ENCODE measurements around the gene P2RX4. TPM values are rescaled to one million over a fixed set of nuclear protein-coding genes. Genes with fewer than 3 reads are reported as not detected.
"Not testable (repeated sequence)": the region's sequence is repeated elsewhere in the genome, so short reads cannot be mapped to it uniquely, and the experiment has no call there.

Gene P2RX4
- total RNA-seq, 2 experiments from 2014 or later = 14.2 to 18.0 TPM

- no peaks in the 10 kb centered on the region for H3K27me3 Mint-ChIP-seq (ENCODE audit: low read depth)
- intact Hi-C loops (cut with micrococcal nuclease) = no loop called here
- DNase-seq = no peak
- H3K36me3 Mint-ChIP-seq (ENCODE audit: low read depth) = peaks cover 21% of the 10 kb centered on the region
- no peak overlapping the region for H3K4me3 Mint-ChIP-seq
- peaks cover 8% of the 10 kb centered on the region for H3K4me1 Mint-ChIP-seq (ENCODE audit: low read depth)
- no peaks in the 10 kb centered on the region for H3K9me3 Mint-ChIP-seq
- no peak overlapping the region for H3K27ac Mint-ChIP-seq
- CTCF ChIA-PET = interaction anchor here (0.6 kb wide), 2 partner anchors 43 to 843 kb away, joined by 3 to 4 read pairs; no protein-coding TSS in a partner anchor
Measured at GRCh38 chr12:121274036-121274763, 64.3 kb downstream of the P2RX4 start.

GRCh38 chr12:121277374-121277759 lies 67.4 kb downstream of the P2RX4 start:
- intact Hi-C loops (cut with micrococcal nuclease) = no loop called here
- Mint-ChIP-seq H3K36me3 (ENCODE audit: low read depth) (peaks cover 14% of the 10 kb centered on the region), H3K9me3 (no peaks in the 10 kb centered on the region), H3K27ac (no peak overlapping the region), H3K4me3 (no peak overlapping the region), H3K4me1 (ENCODE audit: low read depth) (peaks cover 8% of the 10 kb centered on the region), H3K27me3 (ENCODE audit: low read depth) (no peaks in the 10 kb centered on the region)
- no peak for DNase-seq
- CTCF ChIA-PET = no interaction called here

- CTCF ChIA-PET = interaction anchor here (0.5 kb wide), 1 partner anchor 495 kb away, joined by 3 read pairs; no protein-coding TSS in a partner anchor
- no peaks in the 10 kb centered on the region for H3K9me3 Mint-ChIP-seq
- intact Hi-C loops (cut with micrococcal nuclease) = no loop called here
- no peak overlapping the region for H3K27ac Mint-ChIP-seq
- no peak overlapping the region for H3K4me3 Mint-ChIP-seq
- H3K36me3 Mint-ChIP-seq (ENCODE audit: low read depth) = peaks cover 9% of the 10 kb centered on the region
- peaks cover 8% of the 10 kb centered on the region for H3K4me1 Mint-ChIP-seq (ENCODE audit: low read depth)
- H3K27me3 Mint-ChIP-seq (ENCODE audit: low read depth) = no peaks in the 10 kb centered on the region
- DNase-seq = no peak
Measured at GRCh38 chr12:121278169-121279070, 68.5 kb downstream of the P2RX4 start.

GRCh38 chr12:121279071-121279375 lies 69.1 kb downstream of the P2RX4 start:
- no peaks in the 10 kb centered on the region for H3K9me3 Mint-ChIP-seq
- H3K4me1 Mint-ChIP-seq (ENCODE audit: low read depth) = peaks cover 8% of the 10 kb centered on the region
- no peaks in the 10 kb centered on the region for H3K27me3 Mint-ChIP-seq (ENCODE audit: low read depth)
- intact Hi-C loops (cut with micrococcal nuclease) = no loop called here
- H3K36me3 Mint-ChIP-seq (ENCODE audit: low read depth) = peaks cover 9% of the 10 kb centered on the region
- CTCF ChIA-PET = interaction anchor here (0.5 kb wide), 1 partner anchor 494 kb away, joined by 3 read pairs; no protein-coding TSS in a partner anchor
- H3K4me3 Mint-ChIP-seq = no peak overlapping the region
- no peak overlapping the region for H3K27ac Mint-ChIP-seq
- no peak for DNase-seq

GRCh38 chr12:121279507-121279915 lies 69.6 kb downstream of the P2RX4 start:
- CTCF ChIA-PET = interaction anchor here (0.5 kb wide), 1 partner anchor 494 kb away, joined by 3 read pairs; no protein-coding TSS in a partner anchor
- Mint-ChIP-seq H3K9me3 (no peaks in the 10 kb centered on the region), H3K4me1 (ENCODE audit: low read depth) (peaks cover 8% of the 10 kb centered on the region), H3K27me3 (ENCODE audit: low read depth) (no peaks in the 10 kb centered on the region), H3K36me3 (ENCODE audit: low read depth) (peaks cover 9% of the 10 kb centered on the region), H3K4me3 (no peak overlapping the region), H3K27ac (no peak overlapping the region)
- DNase-seq = no peak
- intact Hi-C loops (cut with micrococcal nuclease) = no loop called here

- DNase-seq; H3K36me3 Mint-ChIP-seq (ENCODE audit: low read depth); H3K4me1 Mint-ChIP-seq (ENCODE audit: low read depth); H3K4me3 Mint-ChIP-seq; H3K27me3 Mint-ChIP-seq (ENCODE audit: low read depth); intact Hi-C loops (cut with micrococcal nuclease); H3K27ac Mint-ChIP-seq; H3K9me3 Mint-ChIP-seq; CTCF ChIA-PET: not testable (repeated sequence)
Measured at GRCh38 chr12:121280531-121280930, 70.6 kb downstream of the P2RX4 start.

GRCh38 chr12:121281116-121281515 lies 71.2 kb downstream of the P2RX4 start:
- H3K9me3 Mint-ChIP-seq; H3K27ac Mint-ChIP-seq; CTCF ChIA-PET; H3K4me1 Mint-ChIP-seq (ENCODE audit: low read depth); H3K27me3 Mint-ChIP-seq (ENCODE audit: low read depth); H3K4me3 Mint-ChIP-seq; DNase-seq; H3K36me3 Mint-ChIP-seq (ENCODE audit: low read depth); intact Hi-C loops (cut with micrococcal nuclease): not testable (repeated sequence)

- Mint-ChIP-seq H3K27ac (no peak overlapping the region), H3K4me3 (no peak overlapping the region), H3K4me1 (ENCODE audit: low read depth) (peaks cover 4% of the 10 kb centered on the region), H3K27me3 (ENCODE audit: low read depth) (no peaks in the 10 kb centered on the region), H3K9me3 (no peaks in the 10 kb centered on the region), H3K36me3 (ENCODE audit: low read depth) (peaks cover 5% of the 10 kb centered on the region)
- CTCF ChIA-PET = no interaction called here
- intact Hi-C loops (cut with micrococcal nuclease) = no loop called here
- DNase-seq = no peak
Measured at GRCh38 chr12:121282072-121282742, 72.3 kb downstream of the P2RX4 start.

GRCh38 chr12:121282910-121283309 lies 73.0 kb downstream of the P2RX4 start:
- H3K27me3 Mint-ChIP-seq (ENCODE audit: low read depth); H3K4me1 Mint-ChIP-seq (ENCODE audit: low read depth); CTCF ChIA-PET; H3K4me3 Mint-ChIP-seq; DNase-seq; H3K9me3 Mint-ChIP-seq; intact Hi-C loops (cut with micrococcal nuclease); H3K36me3 Mint-ChIP-seq (ENCODE audit: low read depth); H3K27ac Mint-ChIP-seq: not testable (repeated sequence)

GRCh38 chr12:121283388-121283787 lies 73.5 kb downstream of the P2RX4 start:
- CTCF ChIA-PET = no interaction called here
- Mint-ChIP-seq H3K4me3 (no peak overlapping the region), H3K36me3 (ENCODE audit: low read depth) (peaks cover 5% of the 10 kb centered on the region), H3K9me3 (no peaks in the 10 kb centered on the region), H3K27ac (no peak overlapping the region), H3K27me3 (ENCODE audit: low read depth) (no peaks in the 10 kb centered on the region), H3K4me1 (ENCODE audit: low read depth) (no peaks in the 10 kb centered on the region)
- intact Hi-C loops (cut with micrococcal nuclease) = no loop called here
- DNase-seq = no peak

Data from activated naive CD4-positive, alpha-beta T cell treated with anti-CD3 and anti-CD28 coated beads for 36 hours (primary cell).